ENCODE data around the gene TAF1. TPM values are rescaled to one million over a fixed set of nuclear protein-coding genes. Genes with fewer than 3 reads are reported as not detected.
"Not testable (repeated sequence)": the region's sequence is repeated elsewhere in the genome, so short reads cannot be mapped to it uniquely, and the experiment has no call there.

The TAF1 gene
- total RNA-seq, 2 experiments from 2014 or later = 30.2 to 48.2 TPM

DNA sequence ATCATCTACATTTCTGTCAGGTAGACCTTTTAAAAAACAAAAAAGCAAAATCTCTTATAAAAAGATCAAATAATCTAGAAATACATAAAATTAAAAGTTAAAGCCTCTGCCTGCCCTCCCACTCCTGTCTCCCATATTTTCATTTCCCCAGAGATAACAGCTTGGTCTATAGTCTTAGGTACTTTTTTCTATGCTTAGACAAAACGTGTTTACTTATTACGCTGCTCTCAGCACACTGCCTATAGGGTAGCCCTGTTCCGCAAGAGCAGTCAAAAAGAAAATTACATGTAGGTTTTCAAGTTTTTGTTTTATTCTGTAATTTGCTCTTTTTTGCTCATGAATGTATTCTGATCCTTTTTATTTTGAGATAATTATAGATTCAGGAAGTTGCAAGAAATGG, 73.3 kb downstream of the TAF1 start:
- CTCF ChIA-PET (ENCODE audit: unreplicated experiment) = no interaction called here

DNA sequence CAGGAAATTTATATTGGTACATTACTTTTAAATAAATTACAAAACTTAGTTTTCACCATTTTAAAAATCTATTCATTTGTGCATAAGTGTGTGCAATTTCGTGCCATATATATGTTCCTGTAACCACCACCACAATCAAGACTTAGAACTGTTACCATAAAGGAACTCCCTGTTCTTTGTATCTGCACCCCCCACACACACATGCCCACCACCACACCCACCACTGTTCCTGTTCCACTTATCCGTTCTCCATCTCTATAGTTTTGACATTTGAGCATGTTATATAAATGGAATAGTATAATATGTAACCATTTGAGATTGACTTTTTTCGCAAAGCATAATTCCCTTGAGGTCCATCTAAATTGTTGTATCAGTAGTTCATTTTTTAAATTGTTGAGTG, 73.7 kb downstream of the TAF1 start:
- Histone ChIP-seq H2AFZ (ENCODE audit: low read length) (no peak overlapping the region), H3K4me1 (ENCODE audit: insufficient read depth, low read length, poor library complexity, severe bottlenecking) (no peaks in the 10 kb centered on the region), H3K79me2 (ENCODE audit: insufficient read depth, low read depth, low read length) (no peaks in the 10 kb centered on the region), H3K4me3 (ENCODE audit: low read depth, low read length, poor library complexity, severe bottlenecking) (no peak overlapping the region), H3K36me3 (ENCODE audit: insufficient read depth, low read length) (peaks cover 27% of the 10 kb centered on the region), H3K9me3 (ENCODE audit: low read length) (no peaks in the 10 kb centered on the region), H4K20me1 (ENCODE audit: insufficient read depth, low read length) (no peaks in the 10 kb centered on the region), H3K27ac (ENCODE audit: low read depth, low read length, poor library complexity, severe bottlenecking) (no peak overlapping the region), H3K9me2 (ENCODE audit: insufficient read depth, low read length) (no peaks in the 10 kb centered on the region), H3K4me2 (ENCODE audit: low read length) (no peak overlapping the region)
- intact Hi-C loops (cut with micrococcal nuclease; ENCODE audit: unreplicated experiment) = no loop called here
- TF ChIP-seq CTCF (conservative IDR thresholded peaks at IDR 0.05; ENCODE audit: low read length) = no peak
- TF ChIP-seq EZH2phosphoT487 (IDR thresholded peaks at IDR 0.05; ENCODE audit: borderline replicate concordance, low read depth, low read length) = no peak
- DNase-seq (ENCODE audit: low spot score) = no peak
- POLR2A ChIA-PET = interaction anchor here (0.7 to 1.2 kb wide), 2 partner anchors 10 to 14 kb away, joined by 3 read pairs; no protein-coding TSS in a partner anchor
- no TSS peak for BruUV-seq (replicated peaks)
- CTCF ChIA-PET (ENCODE audit: unreplicated experiment) = no interaction called here

More for the DNA sequence above, 73.3 kb downstream of the TAF1 start:
- no TSS peak for BruUV-seq (replicated peaks)
- H2AFZ ChIP-seq (ENCODE audit: low read length) = no peak overlapping the region
- no peak for TF ChIP-seq EZH2phosphoT487 (IDR thresholded peaks at IDR 0.05; ENCODE audit: borderline replicate concordance, low read depth, low read length)
- no peak for TF ChIP-seq CTCF (conservative IDR thresholded peaks at IDR 0.05; ENCODE audit: low read length)
- H3K9me2 ChIP-seq (ENCODE audit: insufficient read depth, low read length) = no peaks in the 10 kb centered on the region
- POLR2A ChIA-PET = interaction anchor here (1.0 to 1.2 kb wide), 2 partner anchors 9 to 15 kb away, joined by 3 read pairs; no protein-coding TSS in a partner anchor
- H3K4me1 ChIP-seq (ENCODE audit: insufficient read depth, low read length, poor library complexity, severe bottlenecking) = no peaks in the 10 kb centered on the region
- no peak for DNase-seq (ENCODE audit: low spot score)
- H3K9me3 ChIP-seq (ENCODE audit: low read length) = no peaks in the 10 kb centered on the region
- H3K79me2 ChIP-seq (ENCODE audit: insufficient read depth, low read depth, low read length) = no peaks in the 10 kb centered on the region
- intact Hi-C loops (cut with micrococcal nuclease; ENCODE audit: unreplicated experiment) = no loop called here
- no peak overlapping the region for H3K27ac ChIP-seq (ENCODE audit: low read depth, low read length, poor library complexity, severe bottlenecking)
- H3K4me3 ChIP-seq (ENCODE audit: low read depth, low read length, poor library complexity, severe bottlenecking) = no peak overlapping the region
- peaks cover 28% of the 10 kb centered on the region for H3K36me3 ChIP-seq (ENCODE audit: insufficient read depth, low read length)
- no peak overlapping the region for H3K4me2 ChIP-seq (ENCODE audit: low read length)
- no peaks in the 10 kb centered on the region for H4K20me1 ChIP-seq (ENCODE audit: insufficient read depth, low read length)

- H2AFZ ChIP-seq (ENCODE audit: low read length) = no peak overlapping the region
Observed at GRCh38 chrX:71440401-71440800, 74.2 kb downstream of the TAF1 start.

GRCh38 chrX:71441809-71442208, 75.7 kb downstream of the TAF1 start:
- POLR2A ChIA-PET; BruUV-seq (replicated peaks); H3K79me2 ChIP-seq (ENCODE audit: insufficient read depth, low read depth, low read length); H3K4me1 ChIP-seq (ENCODE audit: insufficient read depth, low read length, poor library complexity, severe bottlenecking); H3K4me2 ChIP-seq (ENCODE audit: low read length); H4K20me1 ChIP-seq (ENCODE audit: insufficient read depth, low read length); H3K27ac ChIP-seq (ENCODE audit: low read depth, low read length, poor library complexity, severe bottlenecking); CTCF ChIA-PET (ENCODE audit: unreplicated experiment); intact Hi-C loops (cut with micrococcal nuclease; ENCODE audit: unreplicated experiment); H2AFZ ChIP-seq (ENCODE audit: low read length); H3K9me2 ChIP-seq (ENCODE audit: insufficient read depth, low read length); H3K4me3 ChIP-seq (ENCODE audit: low read depth, low read length, poor library complexity, severe bottlenecking); H3K9me3 ChIP-seq (ENCODE audit: low read length); DNase-seq (ENCODE audit: low spot score): not testable (repeated sequence)
- H3K36me3 ChIP-seq (ENCODE audit: insufficient read depth, low read length) = peaks cover 39% of the 10 kb centered on the region

More at GRCh38 chrX:71440401-71440800, 74.2 kb downstream of the TAF1 start:
- no peaks in the 10 kb centered on the region for H3K4me1 ChIP-seq (ENCODE audit: insufficient read depth, low read length, poor library complexity, severe bottlenecking)
- CTCF ChIA-PET (ENCODE audit: unreplicated experiment) = no interaction called here
- H3K4me3 ChIP-seq (ENCODE audit: low read depth, low read length, poor library complexity, severe bottlenecking) = no peak overlapping the region
- BruUV-seq (replicated peaks) = no TSS peak
- no peaks in the 10 kb centered on the region for H3K9me2 ChIP-seq (ENCODE audit: insufficient read depth, low read length)
- no peak for TF ChIP-seq CTCF (conservative IDR thresholded peaks at IDR 0.05; ENCODE audit: low read length)
- TF ChIP-seq EZH2phosphoT487 (IDR thresholded peaks at IDR 0.05; ENCODE audit: borderline replicate concordance, low read depth, low read length) = no peak
- intact Hi-C loops (cut with micrococcal nuclease; ENCODE audit: unreplicated experiment) = no loop called here
- H3K27ac ChIP-seq (ENCODE audit: low read depth, low read length, poor library complexity, severe bottlenecking) = no peak overlapping the region
- peaks cover 30% of the 10 kb centered on the region for H3K36me3 ChIP-seq (ENCODE audit: insufficient read depth, low read length)
- no peaks in the 10 kb centered on the region for H4K20me1 ChIP-seq (ENCODE audit: insufficient read depth, low read length)
- no peaks in the 10 kb centered on the region for H3K9me3 ChIP-seq (ENCODE audit: low read length)
- no peaks in the 10 kb centered on the region for H3K79me2 ChIP-seq (ENCODE audit: insufficient read depth, low read depth, low read length)
- DNase-seq (ENCODE audit: low spot score) = no peak
- H3K4me2 ChIP-seq (ENCODE audit: low read length) = no peak overlapping the region
- POLR2A ChIA-PET = interaction anchor here (0.6 to 1.2 kb wide), 3 partner anchors 10 to 53 kb away, joined by 3 to 5 read pairs (median 3); no protein-coding TSS in a partner anchor
